ENCODE data around the gene MGME1.

The MGME1 gene

DNA sequence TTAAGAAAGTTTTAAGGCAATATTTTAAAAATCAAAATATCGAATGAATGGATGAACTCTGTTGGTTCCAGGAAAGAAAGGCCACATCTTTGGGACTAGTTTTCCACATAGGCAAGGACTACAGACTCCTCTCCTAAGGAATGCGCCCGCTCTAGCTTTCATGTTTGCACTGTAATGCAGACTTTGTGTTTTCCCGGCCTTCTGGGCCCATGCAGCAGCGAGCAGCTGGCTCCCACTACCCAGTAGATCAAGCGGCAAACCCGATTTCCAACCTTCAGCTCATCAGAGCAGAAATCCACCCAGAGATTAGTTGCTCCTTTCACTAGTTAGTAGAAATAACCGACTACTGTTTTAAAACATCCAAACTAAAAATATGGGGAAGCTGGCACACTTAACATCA is 61.2 kb downstream of the MGME1 start:
- no peak for FAIRE-seq

GRCh38 chr20:18031050-18031449 is 62.2 kb downstream of the MGME1 start:
- no peak for FAIRE-seq

DNA sequence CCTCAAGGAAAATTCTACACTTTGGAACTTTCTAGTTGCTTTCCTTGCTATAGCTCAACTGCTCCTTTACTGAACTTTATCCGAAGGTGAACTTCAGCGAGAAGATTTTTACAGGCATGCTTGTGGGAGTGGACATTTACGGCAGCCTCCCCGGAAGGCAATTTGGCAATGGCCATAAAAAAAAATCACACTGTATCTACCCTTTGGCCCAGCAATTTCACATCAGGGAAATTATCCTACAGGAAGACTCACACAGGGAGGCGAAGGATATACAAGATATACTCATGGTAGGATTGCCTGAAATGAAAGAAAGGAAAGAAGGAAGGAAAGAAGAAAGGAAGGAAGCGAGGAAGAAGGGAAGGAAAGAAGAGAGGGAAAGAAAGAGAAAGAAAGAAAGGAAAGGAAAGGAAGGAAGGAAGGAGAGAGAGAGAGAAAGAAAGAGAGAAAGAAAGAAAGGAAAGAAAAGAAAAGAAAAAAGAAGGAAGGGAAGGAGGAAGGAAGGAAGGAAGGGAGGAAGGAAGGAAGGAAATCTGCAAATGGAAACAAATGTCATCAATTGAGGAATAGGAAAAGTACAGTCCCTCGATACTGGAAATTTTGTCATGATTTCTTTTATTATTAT is 63.2 kb downstream of the MGME1 start:
- FAIRE-seq = no peak

GRCh38 chr20:18032977-18033892 is 64.4 kb downstream of the MGME1 start:
- no peak for FAIRE-seq

- no peak for FAIRE-seq
Measured at GRCh38 chr20:18034039-18034438, 65.2 kb downstream of the MGME1 start.

GRCh38 chr20:18039063-18039462 is 70.2 kb downstream of the MGME1 start:
- no peak for FAIRE-seq
